PC-9 (cell line): ENCODE data around the gene TNFRSF8.

Experiments
- EZH2 ChIP-seq: fragments of 200-600 bp; sonication (generic); IDR thresholded peaks from 2 replicates; pipeline ENCODE4 v1.8.0; 2017; ENCODE audit warnings: antibody characterized with exemption, low read depth
- TF ChIP-seq, protein P1 (sequence below): fragments of 200-600 bp; sonication (generic); conservative IDR thresholded peaks from 2 replicates; pipeline ENCODE4 v1.6.1; 2017; ENCODE audit warnings: mixed run types, antibody characterized with exemption, mild to moderate bottlenecking, moderate library complexity

DNA sequence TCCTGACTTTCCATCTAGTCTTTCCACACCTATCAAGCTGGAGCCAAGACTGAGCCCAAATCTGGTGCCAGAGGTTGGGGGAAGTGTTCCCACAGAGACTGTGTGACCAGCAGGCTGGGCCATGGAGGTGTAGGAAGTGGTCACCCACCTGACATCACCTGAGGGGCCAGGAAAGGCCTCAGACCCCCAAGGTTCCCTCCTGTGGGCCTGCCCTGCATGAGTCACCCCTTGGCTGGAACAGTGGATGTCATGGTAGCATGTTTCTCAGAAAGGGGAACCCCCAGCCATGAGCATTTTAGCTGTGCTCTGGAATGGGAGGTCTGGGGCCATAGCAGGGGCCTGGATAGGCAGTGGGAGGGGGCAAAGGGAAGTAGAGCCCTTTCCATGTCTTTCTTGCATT, 5.7 kb upstream of the TNFRSF8 start:
- no peak for TF ChIP-seq EZH2
- TF ChIP-seq, protein P1, sequence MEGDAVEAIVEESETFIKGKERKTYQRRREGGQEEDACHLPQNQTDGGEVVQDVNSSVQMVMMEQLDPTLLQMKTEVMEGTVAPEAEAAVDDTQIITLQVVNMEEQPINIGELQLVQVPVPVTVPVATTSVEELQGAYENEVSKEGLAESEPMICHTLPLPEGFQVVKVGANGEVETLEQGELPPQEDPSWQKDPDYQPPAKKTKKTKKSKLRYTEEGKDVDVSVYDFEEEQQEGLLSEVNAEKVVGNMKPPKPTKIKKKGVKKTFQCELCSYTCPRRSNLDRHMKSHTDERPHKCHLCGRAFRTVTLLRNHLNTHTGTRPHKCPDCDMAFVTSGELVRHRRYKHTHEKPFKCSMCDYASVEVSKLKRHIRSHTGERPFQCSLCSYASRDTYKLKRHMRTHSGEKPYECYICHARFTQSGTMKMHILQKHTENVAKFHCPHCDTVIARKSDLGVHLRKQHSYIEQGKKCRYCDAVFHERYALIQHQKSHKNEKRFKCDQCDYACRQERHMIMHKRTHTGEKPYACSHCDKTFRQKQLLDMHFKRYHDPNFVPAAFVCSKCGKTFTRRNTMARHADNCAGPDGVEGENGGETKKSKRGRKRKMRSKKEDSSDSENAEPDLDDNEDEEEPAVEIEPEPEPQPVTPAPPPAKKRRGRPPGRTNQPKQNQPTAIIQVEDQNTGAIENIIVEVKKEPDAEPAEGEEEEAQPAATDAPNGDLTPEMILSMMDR: no peak
